Measurements from ENCODE around the gene MIER3.
A peak's percentile ranks its signal among the peaks of the same experiment; 100 is the strongest.
"Not testable (repeated sequence)": the region's sequence is repeated elsewhere in the genome, so short reads cannot be mapped to it uniquely, and the experiment has no call there.

Gene MIER3, protein sequence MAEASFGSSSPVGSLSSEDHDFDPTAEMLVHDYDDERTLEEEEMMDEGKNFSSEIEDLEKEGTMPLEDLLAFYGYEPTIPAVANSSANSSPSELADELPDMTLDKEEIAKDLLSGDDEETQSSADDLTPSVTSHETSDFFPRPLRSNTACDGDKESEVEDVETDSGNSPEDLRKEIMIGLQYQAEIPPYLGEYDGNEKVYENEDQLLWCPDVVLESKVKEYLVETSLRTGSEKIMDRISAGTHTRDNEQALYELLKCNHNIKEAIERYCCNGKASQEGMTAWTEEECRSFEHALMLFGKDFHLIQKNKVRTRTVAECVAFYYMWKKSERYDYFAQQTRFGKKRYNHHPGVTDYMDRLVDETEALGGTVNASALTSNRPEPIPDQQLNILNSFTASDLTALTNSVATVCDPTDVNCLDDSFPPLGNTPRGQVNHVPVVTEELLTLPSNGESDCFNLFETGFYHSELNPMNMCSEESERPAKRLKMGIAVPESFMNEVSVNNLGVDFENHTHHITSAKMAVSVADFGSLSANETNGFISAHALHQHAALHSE

DNA sequence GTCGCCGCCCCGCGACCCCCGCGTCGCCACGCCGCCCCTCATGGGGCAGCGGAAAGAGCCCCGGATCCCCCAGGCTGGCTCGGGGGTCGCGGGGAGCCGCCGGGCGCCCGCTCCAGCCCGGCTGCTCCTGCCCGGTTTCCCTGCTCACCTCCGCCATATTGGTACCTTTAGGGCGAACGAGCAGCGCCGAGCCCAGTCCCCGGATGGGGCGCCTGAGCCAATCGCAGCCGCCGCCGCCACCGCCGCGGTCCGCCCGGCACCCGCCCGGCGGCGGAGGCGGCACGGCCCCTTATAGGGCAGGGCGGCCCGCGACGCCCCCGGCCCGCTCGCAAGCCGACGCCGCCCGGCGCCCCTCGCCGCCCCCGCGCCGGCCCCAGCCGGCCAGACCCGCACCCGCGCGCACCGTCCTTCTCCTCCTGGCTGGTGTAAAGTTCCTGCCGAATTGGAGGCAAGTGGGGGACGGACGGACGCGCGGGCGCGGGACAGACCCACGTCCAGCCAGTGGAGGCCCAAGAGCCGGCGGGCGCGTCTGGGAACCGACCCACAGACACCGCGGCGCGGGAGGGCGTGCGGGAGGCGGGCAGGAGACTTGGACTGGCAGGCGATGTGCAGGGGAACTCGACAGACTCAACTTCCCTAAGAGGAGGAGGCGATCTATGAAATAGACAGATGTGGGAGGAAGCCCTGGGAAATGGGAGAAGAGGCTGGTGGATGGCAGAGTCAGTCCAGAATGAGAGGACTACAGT is at the start of gene MIER3:
TSS of gene MIER3 (minus strand) at position 178 of the 746 bp plus-strand sequence. CDS start at position 157, 21 bp downstream.
- DNase-seq (ENCODE audit: low spot score) = peak; percentile 79

DNA sequence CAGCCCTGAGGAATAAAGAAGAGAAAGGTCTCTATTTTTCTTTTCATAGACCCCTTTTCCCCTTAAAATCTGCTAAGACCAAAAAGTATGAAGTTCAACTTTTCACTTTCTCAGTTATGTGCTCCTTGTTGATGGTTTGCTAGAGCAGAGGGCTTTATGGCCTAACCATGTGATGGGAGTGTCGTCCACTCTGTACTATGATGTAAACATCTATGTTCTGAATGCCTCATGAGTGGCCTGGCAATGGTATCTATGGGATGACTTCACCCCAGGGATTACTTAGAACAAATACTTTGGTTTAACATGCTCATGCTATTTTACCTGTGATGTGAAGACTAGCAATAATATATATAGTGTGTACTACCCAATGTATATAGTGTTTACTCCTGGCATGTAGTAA is 43.7 kb upstream of the MIER3 start:
- no peak for DNase-seq (ENCODE audit: low spot score)

- DNase-seq (ENCODE audit: low spot score) = no peak
These were observed 41.3 kb upstream of the MIER3 start for GRCh38 chr5:56993241-56993640.

DNA sequence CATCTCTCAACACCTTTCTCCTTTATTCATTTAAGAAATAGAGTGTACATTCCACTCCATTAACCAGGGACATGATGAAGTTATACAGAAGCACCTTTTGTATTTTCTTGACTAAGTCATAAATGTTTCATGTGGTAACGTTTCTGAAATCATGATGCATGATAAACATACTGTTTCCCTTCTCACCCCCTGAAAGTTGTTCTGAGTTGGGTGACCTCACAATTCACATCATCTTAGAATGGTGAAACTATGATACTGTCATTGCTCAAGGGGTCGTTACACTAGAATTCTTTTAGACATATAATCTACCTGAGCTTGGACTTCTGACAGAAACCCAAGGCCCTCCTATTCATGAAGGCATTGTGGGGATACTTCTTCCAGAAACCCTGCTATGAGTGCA is 37.8 kb upstream of the MIER3 start:
- DNase-seq (ENCODE audit: low spot score) = no peak

DNA sequence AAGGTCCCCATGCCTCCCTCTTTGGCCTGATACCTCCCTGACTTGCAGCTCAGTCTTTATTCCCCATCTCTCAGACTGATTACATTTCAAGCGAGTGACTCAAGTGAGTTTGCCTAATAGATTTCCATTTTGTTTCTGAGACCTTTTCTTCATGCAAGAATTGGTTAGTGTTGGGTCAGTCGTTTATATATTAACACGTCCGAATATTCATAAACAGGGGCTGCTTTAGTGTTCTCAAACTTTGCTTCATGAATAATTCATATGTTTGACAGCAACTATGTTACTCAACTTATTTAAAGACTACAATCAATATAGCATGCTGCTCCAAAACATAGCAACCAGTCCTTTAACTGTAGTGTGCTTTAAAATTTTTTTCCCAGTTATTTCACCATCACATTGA is 36.6 kb upstream of the MIER3 start:
- no peak for DNase-seq (ENCODE audit: low spot score)

- no peak for DNase-seq (ENCODE audit: low spot score)
These were observed 35.2 kb upstream of the MIER3 start for GRCh38 chr5:56987171-56987570.

DNA sequence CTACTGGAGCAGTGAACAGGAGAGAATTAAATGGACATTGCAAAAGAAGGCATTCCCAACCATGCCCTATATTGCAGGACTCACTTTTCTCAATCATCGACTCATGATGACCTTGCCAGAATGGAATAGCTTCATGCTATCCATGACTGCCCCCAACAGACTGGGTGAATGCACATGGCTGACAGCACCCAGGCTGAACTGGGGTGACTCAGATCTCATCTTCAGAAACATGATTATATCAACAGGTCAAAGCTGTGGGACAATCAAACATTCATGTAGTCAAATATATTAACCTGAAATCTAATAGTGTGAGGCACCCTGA is 34.7 kb upstream of the MIER3 start:
- no peak for DNase-seq (ENCODE audit: low spot score)

DNA sequence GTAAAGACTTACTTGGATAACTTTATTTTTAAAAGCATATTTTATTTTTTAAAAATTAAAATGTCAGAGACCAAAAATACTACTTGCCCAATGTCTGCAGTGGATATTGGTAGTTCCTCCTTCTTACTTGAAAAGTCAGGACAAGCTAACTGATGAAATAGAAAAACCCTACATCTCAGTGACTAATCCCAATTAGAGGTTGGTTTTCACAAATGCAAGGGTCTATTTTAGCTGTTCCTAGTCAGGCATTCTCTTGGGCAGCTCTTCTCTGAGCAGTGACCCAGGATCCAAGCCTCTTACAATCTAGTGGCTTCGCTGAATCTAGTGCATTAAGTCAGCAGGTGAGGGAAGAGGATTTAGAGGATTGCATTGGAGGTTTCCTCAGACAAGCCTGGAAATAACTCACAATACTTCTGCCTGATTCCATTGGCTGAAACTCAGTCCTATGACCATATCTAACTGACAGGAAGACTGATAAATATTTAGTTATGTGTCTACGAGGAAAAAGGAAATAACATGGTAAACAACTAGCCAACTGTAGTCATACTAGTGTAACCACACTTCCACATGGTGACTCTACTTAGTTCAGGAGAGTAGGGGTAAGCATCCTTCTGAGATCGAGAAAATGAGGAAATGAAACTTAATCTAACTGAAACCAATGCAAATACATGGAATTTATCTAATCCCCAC is 34.2 kb upstream of the MIER3 start:
- no peak for DNase-seq (ENCODE audit: low spot score)

GRCh38 chr5:56984445-56984844 is 32.5 kb upstream of the MIER3 start:
- no peak for DNase-seq (ENCODE audit: low spot score)

DNA sequence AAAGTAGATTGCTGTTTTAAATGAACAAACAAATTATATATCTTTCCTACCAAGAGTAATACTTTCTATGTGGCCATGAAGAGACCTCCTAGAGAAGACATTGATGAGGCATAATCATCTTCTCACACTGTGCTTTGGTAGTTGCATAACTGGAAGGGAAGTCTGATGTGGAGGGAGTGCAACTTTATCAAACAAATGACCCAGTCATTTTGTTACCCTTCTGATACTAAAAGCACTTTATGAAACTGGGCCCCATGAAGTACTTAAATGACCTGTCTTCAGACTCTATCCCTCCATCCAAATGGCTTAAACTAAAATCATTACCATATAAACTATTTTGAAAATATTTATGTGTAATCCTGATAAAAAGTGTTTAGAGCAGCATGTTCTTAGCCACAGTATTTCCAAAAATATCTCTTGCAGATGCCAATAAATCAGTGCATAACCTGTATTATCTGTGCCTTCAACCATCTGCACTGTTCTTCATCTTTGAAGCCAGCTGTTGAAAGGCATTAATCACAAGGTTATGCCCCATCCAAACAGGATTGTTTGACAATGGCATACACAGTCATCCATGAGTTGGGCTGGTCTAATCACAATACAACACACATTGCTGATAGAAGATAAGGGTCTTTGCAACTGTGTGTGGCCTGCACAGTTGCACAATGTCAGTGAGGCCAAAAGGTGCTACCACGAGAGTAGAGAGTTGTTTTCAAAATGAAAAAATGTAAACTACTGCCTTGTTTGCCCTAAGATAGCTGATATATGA is 31.9 kb upstream of the MIER3 start:
- DNase-seq (ENCODE audit: low spot score) = no peak

DNA sequence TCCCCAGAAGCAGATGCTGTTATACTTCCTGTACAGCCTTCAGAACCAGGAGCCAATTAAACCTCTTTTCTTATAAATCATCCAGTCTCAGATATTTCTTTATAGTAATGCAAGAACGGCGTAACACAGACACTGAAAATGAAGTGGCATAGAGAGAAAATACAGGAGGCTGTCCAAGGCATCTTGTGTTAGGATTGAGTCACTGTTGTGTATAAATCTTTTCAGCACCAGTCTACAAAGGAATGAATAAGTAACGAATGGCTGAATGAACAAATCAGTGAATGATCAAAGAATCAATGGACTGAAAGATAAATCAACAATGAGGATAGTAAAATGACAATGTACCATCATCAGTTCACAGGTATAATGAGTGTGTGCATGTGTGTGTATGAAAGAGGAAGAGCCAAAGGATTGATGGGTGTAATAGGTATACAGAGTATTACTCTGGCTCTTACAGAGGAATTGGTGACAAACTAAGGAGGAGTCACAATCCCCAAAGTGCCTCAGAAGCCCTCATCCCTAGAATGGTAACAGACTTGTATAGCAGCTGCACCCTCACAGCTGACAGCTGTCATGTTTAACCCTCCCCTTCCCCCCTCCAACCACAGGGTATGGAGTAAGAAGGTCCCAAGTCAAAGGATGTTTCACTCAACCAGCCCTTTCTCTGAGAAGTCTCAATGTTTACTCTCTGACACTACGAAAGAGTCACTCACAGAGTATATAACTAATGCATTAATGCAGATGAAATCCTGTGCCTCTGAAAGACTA is 29.8 kb upstream of the MIER3 start:
- DNase-seq (ENCODE audit: low spot score) = no peak

DNA sequence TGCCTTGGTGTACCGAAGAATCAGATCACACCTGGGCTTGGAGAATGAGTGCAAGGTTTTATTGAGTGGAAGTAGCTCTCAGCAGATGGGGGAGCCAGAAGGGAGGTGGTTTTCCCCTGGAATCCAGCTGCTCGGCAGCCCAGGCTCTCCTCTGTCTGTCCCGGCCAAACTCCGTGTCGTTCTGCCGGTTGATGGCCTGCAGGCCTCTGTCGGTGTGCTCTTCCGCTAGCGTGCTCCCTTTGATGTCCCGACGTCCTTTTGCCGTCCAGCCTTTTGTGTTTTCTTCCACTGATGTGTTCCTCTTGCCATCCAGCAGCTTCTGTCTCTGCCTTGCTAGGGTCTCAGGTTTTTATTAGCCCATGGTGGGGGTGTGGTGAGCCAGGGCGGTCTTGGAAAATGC is 28.0 kb upstream of the MIER3 start:
- DNase-seq (ENCODE audit: low spot score) = no peak

GRCh38 chr5:56979526-56979925 is 27.6 kb upstream of the MIER3 start:
- DNase-seq (ENCODE audit: low spot score) = not testable (repeated sequence)

DNA sequence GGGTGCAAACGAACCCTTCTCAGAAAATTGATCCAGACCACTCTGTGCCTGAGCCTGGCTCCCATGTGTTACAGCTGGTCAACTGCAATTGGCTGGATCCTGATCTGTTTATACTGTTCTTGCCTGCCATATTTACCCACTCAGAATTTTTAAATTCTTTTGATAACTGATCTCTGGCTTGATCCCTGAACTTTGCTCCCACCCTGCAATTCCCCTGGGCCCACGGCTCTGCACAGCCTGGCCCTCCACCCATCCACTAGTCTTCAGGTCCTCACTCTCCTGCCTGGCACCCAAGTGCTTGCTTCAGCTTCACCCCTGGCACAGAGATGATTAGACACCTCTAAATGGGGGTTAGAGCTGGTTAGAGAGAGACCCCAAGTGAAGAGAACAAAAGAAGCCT is 25.9 kb upstream of the MIER3 start:
- DNase-seq (ENCODE audit: low spot score) = no peak

GRCh38 chr5:56977021-56977420 is 25.1 kb upstream of the MIER3 start:
- no peak for DNase-seq (ENCODE audit: low spot score)

GRCh38 chr5:56974241-56974640 is 22.3 kb upstream of the MIER3 start:
- no peak for DNase-seq (ENCODE audit: low spot score)

- no peak for DNase-seq (ENCODE audit: low spot score)
These were observed 21.6 kb upstream of the MIER3 start for GRCh38 chr5:56973473-56973872.

DNA sequence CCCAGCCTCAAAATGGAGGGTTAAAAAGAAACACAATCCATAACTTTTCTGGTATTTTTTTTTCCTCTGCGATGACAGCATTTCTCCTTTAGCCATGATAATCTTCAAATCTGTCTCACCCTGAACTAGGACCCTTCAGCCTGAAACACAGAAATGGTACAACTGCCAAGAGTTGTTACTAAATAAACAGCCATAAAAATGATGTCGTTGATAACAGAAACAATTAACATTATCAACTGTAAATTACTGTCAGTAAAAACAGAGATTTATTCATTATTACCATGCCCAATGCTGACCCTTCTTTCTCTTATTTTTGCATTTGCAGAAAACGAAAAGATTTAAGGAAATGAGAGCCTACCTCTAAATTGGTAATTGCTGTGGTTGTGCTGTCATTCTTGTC is 19.4 kb upstream of the MIER3 start:
- no peak for DNase-seq (ENCODE audit: low spot score)

DNA sequence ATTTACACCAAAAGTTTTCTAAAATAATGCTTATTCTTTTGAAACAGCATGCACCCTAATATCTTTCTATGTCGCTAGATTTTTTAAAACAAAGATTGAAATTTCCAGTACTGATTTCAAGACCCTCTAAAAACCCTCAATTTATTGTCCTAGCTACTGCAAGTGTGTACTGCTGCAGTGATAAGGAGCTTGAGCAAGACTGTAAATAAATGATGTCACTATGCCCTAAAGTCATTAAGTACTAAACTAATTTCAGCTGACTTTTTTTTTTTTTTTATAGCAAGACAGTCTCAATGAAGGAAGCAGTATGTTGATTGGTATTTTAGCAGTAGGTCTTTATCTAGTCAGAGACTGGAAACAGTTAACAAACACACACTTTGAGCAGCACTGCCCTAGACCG is 12.2 kb upstream of the MIER3 start:
- DNase-seq (ENCODE audit: low spot score) = no peak

DNA sequence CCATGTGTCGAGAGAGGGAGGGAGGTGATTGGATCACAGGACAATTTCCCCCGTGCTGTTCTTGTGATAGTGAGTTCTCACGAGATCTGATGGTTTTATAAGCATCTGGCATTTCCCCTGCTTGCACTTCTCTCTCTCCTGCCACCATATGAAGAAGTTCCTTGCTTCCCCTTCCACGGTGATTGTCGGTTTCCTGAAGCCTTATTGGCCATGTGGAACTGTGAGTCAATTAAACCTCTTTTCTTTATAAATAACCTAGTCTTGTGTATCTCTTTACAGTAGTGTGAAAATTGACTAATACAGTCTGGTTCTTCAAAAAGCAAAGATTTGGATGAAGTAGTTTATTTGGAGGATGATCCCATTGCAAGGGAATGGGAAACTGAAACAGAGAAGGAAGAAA is 11.3 kb upstream of the MIER3 start:
- no peak for DNase-seq (ENCODE audit: low spot score)

DNA sequence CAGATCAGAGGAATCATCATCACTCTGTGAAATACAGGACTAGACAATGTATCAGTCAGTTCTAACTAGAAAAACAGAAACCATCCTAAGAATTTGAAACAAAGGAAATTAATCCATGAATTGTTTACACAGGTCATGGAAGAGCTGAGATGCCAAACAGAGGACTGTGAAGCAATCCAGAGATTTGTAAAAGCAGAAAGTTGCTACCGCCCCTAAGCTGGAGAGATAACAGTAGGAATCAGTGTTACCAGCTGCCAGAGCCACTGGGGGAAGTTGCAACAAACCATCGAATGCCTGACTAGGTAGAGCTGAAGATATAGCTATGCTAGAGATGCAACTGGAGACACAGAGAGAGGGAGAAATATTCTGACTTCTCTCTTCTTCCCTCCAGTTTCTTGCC is 10.4 kb upstream of the MIER3 start:
- DNase-seq (ENCODE audit: low spot score) = no peak

Measured in Ammon's horn (tissue), 1 donor.